GM20000 (cell line): ENCODE data around the gene EFCAB13.
"Not testable (repeated sequence)": the region's sequence is repeated elsewhere in the genome, so short reads cannot be mapped to it uniquely, and the experiment has no call there.

ENCODE experiments used
- DNase-seq: peaks from one replicate; pipeline ENCODE4 v3.0.0; 2012; ENCODE audit warnings: low spot score
- CTCF ChIP-seq: IDR thresholded peaks from 2 replicates; pipeline ENCODE4 v1.5.1; 2012; ENCODE audit warnings: mild to moderate bottlenecking, control low read depth; ENCODE audit errors: extremely low read depth, missing control alignments

Gene EFCAB13

GRCh38 chr17:47470836-47471235 lies 147.1 kb downstream of the EFCAB13 start:
- no peak for DNase-seq
- TF ChIP-seq CTCF, result no peak

GRCh38 chr17:47472073-47472472 lies 148.3 kb downstream of the EFCAB13 start:
- not testable (repeated sequence) for DNase-seq
